Measurements from ENCODE around the gene LRG1.

Gene LRG1

DNA sequence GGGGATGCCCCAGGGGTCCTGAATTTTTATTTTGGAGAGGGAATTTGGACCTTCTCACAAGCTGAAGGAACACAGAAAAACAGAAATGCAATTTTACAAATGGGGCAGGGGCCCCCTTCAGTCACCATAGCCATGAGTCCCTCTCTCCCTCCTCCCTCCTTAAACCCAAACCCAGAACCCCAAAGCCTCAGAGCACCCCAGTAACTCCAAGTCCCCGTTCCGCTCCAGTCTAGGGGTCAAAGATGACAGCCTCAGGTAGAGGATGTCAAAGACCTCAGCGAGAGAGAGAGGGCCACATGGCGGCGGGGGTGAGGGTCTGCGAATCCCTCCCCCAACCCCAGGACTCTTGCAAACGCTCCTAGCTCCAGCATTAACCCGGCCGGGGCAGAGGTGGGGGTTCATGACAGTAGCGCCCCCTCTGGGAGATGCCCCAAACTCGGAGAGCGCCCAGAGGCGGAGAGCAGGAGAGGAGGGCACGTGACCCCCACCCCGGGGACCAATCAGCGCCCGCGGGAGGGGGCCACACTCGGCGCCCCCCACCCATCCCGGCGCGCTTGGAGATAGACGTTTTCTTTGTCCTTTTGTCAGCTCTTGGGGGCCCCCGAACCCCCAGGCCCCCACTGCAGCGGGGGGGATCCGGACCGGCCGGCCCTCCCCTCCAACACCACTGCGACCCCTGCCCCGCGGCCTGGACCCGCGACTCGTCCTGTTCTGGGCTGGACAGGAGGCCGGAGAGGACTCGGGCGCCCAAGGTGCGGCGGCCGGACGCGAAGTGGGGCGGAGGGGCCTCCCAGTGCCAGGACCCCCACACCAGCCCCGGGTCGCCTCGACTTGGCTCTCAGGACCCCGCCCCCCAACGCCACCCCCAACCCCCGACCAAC, 40.4 kb upstream of the LRG1 start:
- Mint-ChIP-seq H3K9me3 (peaks cover 0 to 2% of the 10 kb centered on the region in 2 donors), H3K4me3 (no peak overlapping the region), H3K36me3 (peaks cover 0 to 4% of the 10 kb centered on the region in 2 donors), H3K27ac (no peak overlapping the region), H3K4me1 (peaks cover 10 to 17% of the 10 kb centered on the region in 2 donors), H3K27me3 (peaks cover 55 to 81% of the 10 kb centered on the region in 2 donors)
- no peak for DNase-seq
- no peak for ATAC-seq (replicated peaks)

DNA sequence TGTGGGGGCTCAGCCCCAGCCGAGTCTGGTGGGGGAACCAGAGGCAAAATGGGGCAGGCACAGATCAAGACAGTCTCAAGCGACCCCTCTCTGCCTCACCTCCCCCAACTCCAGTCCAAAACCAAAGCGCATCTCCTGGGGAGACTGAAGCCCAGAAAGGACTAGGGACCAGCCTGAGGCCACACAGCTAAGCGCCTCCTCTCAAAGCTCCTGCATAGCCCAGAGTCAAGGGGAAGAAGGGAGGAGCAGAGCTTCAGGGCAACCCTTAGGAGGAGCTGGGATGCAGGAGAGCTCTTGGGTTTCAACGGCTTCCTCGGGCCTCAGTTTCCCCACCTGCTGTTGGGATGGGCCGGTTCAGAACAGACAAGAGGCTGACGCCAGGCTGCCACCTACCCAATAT, 39.6 kb upstream of the LRG1 start:
- H3K27me3 Mint-ChIP-seq: peaks cover 60 to 83% of the 10 kb centered on the region in 2 donors
- peak overlapping the region; percentile 42 for H3K27ac Mint-ChIP-seq
- peaks cover 12 to 17% of the 10 kb centered on the region in 2 donors for H3K4me1 Mint-ChIP-seq
- ATAC-seq (replicated peaks) (no peak), DNase-seq (no peak)
- H3K4me3 Mint-ChIP-seq: no peak overlapping the region
- peaks cover 0 to 4% of the 10 kb centered on the region in 2 donors for H3K36me3 Mint-ChIP-seq
- peaks cover 0 to 2% of the 10 kb centered on the region in 2 donors for H3K9me3 Mint-ChIP-seq

DNA sequence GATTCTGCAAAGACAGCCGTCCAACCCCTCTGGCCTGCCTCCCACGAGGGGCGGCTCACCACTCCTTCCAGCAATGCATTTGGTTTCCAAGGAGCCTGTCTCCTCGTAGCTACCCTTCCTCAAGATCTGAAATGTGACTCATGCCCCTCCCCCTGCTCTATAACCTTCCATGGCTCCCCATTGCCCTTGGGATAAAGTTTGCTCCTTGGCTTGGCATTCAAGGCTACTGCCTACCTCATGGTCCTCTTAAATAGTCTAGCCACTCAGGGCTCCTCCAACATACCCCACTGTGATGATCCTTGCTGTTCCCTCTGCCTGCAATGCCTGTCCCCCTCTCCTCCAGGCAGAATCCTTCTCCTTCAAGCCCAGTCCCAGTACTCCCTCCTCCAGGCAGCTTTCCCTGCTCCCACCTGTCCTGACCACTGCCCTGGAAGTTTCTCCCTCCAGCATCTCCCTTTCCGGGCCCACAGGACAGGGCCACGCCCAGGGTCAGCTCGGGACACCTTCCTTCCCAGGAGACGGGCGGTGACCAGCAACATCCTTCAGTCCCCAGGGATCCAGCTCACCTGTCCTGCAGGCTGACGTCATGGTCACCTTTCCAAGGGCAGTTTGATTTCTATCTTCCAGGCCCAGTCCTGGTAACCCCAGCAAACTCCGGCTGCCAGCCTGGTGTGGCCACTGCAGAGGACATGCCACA, 38.9 kb upstream of the LRG1 start:
- Mint-ChIP-seq H3K27ac (no peak overlapping the region), H3K9me3 (peaks cover 0 to 2% of the 10 kb centered on the region in 2 donors), H3K4me1 (peaks cover 12 to 17% of the 10 kb centered on the region in 2 donors), H3K4me3 (no peak overlapping the region), H3K27me3 (peaks cover 60 to 85% of the 10 kb centered on the region in 2 donors), H3K36me3 (peaks cover 0 to 4% of the 10 kb centered on the region in 2 donors)
- DNase-seq: no peak
- no peak for ATAC-seq (replicated peaks)

DNA sequence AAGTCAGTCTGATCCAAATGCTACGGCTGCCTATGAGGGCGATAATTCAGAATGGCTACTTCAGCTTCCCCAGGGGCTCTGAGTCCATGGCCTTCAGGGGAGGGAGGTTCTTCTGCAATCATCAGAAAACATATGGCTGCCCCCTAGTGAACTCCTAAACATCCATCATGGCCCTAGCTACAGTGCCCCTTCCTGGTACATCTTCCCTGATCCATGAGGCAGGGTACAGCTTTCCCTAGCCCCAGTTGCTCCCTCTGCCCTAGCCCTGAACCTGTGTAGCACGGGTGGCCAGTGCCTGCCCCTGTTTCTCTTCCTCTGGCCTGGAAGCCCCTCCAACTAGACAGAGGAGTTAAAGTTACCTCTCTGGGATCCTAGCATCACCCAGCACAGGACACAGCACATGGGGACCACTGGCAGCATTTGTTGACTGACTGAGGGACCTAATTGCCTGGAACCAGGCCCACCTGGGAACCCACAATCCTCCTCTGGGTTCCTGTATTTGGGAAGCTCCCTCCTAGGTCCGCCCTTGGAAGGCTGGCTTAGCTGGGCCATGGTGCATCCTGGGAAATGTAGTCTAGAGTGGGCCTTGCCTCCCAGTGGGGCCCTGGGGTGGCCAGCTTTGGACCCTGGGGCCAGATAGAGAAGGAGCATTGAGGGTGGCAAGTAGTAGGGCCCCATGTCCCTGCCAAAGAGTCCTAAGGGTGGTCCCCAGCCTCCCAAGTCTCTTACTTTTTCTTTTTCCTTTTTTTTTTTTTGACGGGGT, 37.4 kb upstream of the LRG1 start:
- peaks cover 48 to 71% of the 10 kb centered on the region in 2 donors for H3K27me3 Mint-ChIP-seq
- H3K9me3 Mint-ChIP-seq: peaks cover 0 to 2% of the 10 kb centered on the region in 2 donors
- ATAC-seq (replicated peaks) (no peak), DNase-seq (no peak)
- H3K4me1 Mint-ChIP-seq: peaks cover 7 to 16% of the 10 kb centered on the region in 2 donors
- no peak overlapping the region for H3K27ac Mint-ChIP-seq
- peaks cover 0 to under 1% of the 10 kb centered on the region in 2 donors for H3K36me3 Mint-ChIP-seq
- H3K4me3 Mint-ChIP-seq: no peak overlapping the region

DNA sequence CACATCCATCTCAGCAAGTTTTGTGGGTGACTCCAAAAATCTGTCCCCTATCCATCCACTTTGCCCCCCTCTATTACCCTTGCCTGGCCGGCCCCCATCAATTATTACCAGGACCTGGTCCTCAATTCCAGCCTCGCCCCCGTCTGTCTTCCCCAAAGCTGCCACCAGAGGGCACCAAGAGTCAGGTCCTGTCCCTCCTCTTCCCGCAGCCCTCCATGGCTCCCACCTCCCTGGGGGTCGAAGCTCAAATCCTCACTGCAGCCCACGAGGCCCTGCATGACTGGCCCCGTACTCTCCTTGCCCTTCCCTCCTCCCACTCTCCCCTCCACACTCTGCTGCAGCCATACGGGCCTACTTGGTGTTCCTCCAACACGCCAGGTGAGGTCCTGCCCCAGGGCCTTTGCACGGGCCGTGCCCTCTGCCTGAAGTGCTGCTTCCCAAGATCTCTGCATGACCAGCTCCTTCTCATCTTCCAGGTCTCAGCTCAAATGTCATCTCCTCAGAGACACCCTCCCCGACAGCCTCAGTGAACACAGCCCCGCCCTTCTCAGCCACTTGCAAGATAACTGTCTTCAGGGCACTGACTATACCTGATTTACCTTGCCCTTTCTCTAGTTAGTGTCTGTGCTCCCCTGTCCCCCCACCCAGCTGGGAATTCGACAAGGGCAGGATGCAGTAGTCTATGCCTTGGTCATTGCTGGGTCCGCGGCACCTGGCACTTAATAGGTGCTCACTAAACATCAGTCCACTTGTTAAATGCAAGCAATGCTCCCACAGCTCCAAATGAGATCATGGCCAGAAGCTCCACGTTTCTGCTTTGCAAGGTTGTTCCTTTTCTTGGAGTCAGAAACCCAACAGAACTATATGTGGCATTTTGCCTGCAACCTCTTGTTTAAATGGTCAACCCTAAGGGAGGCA, 36.4 kb upstream of the LRG1 start:
- Mint-ChIP-seq H3K27me3 (peaks cover 42 to 64% of the 10 kb centered on the region in 2 donors), H3K36me3 (no peaks in the 10 kb centered on the region), H3K4me1 (peaks cover 3 to 10% of the 10 kb centered on the region in 2 donors), H3K27ac (no peak overlapping the region), H3K9me3 (peaks cover 0 to 2% of the 10 kb centered on the region in 2 donors), H3K4me3 (no peak overlapping the region)
- no peak for DNase-seq
- ATAC-seq (replicated peaks): peak; percentile 51 to 66

DNA sequence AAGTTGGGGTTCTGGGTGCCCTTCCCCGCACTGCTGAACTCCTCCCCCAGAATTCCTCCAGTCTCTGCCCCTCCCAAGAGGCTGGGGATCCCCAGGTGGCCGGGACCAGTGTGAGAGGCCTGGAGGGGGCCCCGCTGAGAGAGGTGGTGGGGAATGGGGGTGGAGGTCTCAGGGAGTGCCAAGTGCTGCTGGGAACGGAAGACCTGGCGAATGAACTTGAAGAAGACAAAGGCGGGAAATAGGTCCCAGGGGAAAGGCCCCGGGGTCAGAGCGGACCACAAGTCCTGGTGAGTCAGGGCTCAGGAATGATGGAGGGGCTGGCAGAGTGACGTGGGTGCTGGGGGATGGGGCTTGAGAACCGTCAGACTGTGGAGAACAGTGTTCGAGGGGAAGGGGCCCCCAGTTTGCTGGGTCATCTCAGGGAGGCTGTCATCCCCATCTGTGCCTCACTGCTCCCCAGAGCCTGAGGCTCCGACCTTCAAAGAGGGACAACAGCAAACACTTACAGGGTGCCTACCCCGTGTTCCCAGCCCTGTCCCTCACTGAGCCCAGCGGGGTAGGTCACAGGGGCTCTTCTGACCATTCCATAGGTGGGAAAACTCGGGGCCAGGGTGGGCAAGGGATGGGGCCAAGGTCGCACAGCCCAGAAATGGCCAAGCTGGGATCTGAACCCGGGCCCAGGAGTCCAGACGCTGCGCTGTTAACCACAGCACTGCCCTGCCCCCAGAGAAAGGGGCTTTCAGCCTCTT, 35.6 kb upstream of the LRG1 start:
- no peaks in the 10 kb centered on the region for H3K36me3 Mint-ChIP-seq
- H3K9me3 Mint-ChIP-seq: peaks cover 0 to 2% of the 10 kb centered on the region in 2 donors
- no peak overlapping the region for H3K27ac Mint-ChIP-seq
- peaks cover 3 to 10% of the 10 kb centered on the region in 2 donors for H3K4me1 Mint-ChIP-seq
- peaks cover 42 to 64% of the 10 kb centered on the region in 2 donors for H3K27me3 Mint-ChIP-seq
- ATAC-seq (replicated peaks): peak; percentile 23 to 42
- DNase-seq: no peak
- H3K4me3 Mint-ChIP-seq: no peak overlapping the region

DNA sequence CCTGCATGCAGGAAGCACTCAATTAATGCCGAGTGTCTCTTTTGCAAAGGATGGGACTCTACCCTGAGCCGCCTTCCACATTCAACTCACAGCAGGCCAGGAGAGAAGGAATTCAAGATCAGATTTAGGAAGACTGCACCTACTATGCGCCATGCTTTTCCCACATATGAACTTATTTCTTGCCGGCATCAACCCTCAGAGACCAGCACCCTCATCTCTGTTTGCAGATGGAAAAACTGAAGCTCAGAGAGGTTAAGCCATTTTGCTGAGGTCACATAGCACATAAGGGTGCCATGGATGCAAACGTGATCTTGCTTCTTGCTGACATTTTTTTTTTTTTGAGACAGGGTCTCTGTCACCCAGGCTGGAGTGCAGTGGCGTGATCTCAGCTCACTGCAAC, 33.8 kb upstream of the LRG1 start:
- Mint-ChIP-seq H3K9me3 (peaks cover 0 to 2% of the 10 kb centered on the region in 2 donors), H3K4me3 (no peak overlapping the region), H3K4me1 (peaks cover 3 to 10% of the 10 kb centered on the region in 2 donors), H3K27me3 (peaks cover 26 to 52% of the 10 kb centered on the region in 2 donors), H3K27ac (no peak overlapping the region), H3K36me3 (no peaks in the 10 kb centered on the region)
- ATAC-seq (replicated peaks) (no peak), DNase-seq (no peak)

DNA sequence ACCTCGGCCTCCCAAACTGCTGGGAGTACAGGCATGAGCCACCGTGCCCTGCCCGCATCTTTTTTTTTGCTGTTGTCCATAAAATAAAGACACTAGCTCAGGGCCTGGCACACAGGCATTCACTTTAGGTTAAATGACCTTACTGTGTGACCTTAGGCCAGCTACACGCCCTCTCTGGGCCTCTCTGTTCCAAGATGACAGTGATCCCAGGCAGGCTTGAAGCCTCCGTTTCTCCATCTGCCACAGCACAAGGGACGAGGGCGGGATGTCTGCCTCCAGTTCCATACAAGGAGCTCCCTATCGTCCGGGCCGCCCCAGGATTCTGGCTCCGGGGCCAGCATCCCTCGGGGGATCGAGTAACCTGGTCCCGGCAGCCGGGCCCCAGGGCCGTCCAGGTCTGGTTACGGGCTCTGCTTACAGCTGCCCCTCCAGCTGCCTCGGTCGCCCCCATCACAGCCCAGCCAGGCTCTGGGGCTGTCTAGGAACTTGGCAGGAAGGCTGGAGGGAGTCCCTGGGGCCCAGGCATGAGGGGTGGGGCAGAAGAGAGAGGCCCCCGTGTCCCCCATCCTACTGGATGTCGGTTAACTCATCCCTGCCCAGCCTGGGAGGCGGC, 31.6 kb upstream of the LRG1 start:
- H3K4me3 Mint-ChIP-seq: no peak overlapping the region
- no peak overlapping the region for H3K27ac Mint-ChIP-seq
- H3K4me1 Mint-ChIP-seq: peaks cover 9 to 17% of the 10 kb centered on the region in 2 donors
- ATAC-seq (replicated peaks) (no peak), DNase-seq (no peak)
- peaks cover 28 to 45% of the 10 kb centered on the region in 2 donors for H3K27me3 Mint-ChIP-seq
- peaks cover 0 to 1% of the 10 kb centered on the region in 2 donors for H3K9me3 Mint-ChIP-seq
- H3K36me3 Mint-ChIP-seq: no peaks in the 10 kb centered on the region

DNA sequence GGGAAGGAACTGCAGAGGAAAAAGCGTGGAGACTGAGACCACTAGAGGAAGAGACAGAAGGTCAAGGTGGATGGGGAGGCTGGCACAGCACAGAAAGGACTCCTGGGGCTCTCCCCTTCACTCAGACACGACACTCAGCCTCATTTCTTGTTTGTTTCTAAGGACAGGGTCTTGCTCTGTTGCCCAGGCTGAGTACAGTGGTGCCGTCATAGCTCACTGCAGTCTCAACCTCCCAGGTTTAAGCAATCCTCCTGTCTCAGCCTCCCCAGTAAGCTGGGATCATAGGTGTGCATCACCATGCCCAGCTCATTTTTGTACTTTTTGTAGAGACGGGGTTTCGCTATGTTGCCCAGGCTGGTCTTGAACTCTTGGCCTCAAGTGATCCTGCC, 31.1 kb upstream of the LRG1 start:
- Mint-ChIP-seq H3K36me3 (no peaks in the 10 kb centered on the region), H3K9me3 (no peaks in the 10 kb centered on the region), H3K27ac (no peak overlapping the region), H3K4me1 (peaks cover 9 to 12% of the 10 kb centered on the region in 2 donors), H3K4me3 (no peak overlapping the region), H3K27me3 (peaks cover 23 to 40% of the 10 kb centered on the region in 2 donors)
- DNase-seq (no peak), ATAC-seq (replicated peaks) (no peak)

DNA sequence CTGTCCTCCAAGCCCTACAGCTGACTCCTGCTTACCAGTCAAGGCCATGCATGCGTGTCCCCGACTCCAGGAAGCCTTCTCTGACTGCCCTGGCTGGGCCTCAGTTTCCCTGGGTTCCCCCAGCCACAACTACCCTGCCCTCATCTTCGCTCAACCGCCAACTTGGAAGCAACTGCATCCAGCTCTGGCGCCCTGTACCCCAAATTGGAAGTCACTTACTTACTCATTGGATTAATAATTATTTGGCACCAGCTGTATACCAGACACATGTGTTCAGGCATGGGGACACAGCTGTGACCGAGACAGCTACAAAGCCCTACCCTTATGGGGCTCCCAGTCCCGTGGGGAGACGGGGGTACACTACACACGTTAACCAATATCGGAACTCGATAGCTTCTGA, 30.6 kb upstream of the LRG1 start:
- DNase-seq (no peak), ATAC-seq (replicated peaks) (no peak)
- Mint-ChIP-seq H3K36me3 (no peaks in the 10 kb centered on the region), H3K9me3 (no peaks in the 10 kb centered on the region), H3K4me3 (no peak overlapping the region), H3K4me1 (peaks cover 9% of the 10 kb centered on the region in 2 donors), H3K27me3 (peaks cover 20 to 35% of the 10 kb centered on the region in 2 donors), H3K27ac (no peak overlapping the region)

DNA sequence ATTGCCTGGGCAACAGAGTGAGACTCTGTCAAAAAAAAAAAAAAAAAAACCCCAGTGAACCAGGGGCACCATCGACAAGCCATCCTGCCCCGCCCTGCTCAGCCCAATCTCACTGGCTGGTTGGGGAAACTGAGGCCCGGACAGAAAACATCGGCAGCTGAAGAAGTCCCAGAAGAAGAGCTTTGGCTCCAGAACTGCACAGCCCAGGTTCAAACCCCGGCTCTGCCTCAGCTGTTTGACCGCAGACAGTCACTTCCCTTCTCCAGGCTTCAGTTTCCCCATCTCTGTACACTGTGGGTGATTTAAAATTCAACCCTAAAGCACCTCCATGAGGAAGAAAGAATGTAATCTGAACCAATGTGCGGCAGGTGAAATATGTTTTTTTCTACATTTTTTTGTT, 29.1 kb upstream of the LRG1 start:
- no peak overlapping the region for H3K27ac Mint-ChIP-seq
- H3K27me3 Mint-ChIP-seq: peaks cover 13 to 21% of the 10 kb centered on the region in 2 donors
- H3K4me3 Mint-ChIP-seq: no peak overlapping the region
- ATAC-seq (replicated peaks) (no peak), DNase-seq (no peak)
- H3K4me1 Mint-ChIP-seq: peaks cover 6 to 9% of the 10 kb centered on the region in 2 donors
- no peaks in the 10 kb centered on the region for H3K36me3 Mint-ChIP-seq
- no peaks in the 10 kb centered on the region for H3K9me3 Mint-ChIP-seq

DNA sequence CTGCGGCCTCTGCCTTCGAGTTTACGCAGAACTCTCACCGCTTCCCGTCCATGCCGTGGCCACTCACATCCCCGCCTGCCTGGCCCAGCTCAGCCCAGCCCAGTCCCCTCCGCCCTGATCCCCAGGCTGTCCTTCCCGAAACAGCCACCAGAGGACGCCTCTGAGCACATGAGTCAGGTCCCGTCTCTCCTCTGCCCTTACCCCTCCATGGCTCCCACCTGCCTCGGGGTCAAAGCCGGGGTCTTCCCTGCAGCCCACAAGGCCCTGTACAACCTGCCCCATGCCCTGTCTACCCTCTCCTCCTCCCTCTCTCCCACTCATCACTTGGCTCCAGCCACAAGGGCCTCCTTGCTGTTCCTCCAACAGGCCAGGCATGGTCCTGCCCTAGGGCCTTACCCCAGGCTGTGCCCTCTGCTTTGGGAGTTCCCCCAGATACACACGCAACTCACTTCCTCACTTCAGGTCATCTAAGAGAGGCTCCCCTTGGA, 27.8 kb upstream of the LRG1 start:
- H3K27me3 Mint-ChIP-seq: peaks cover 13 to 21% of the 10 kb centered on the region in 2 donors
- H3K36me3 Mint-ChIP-seq: no peaks in the 10 kb centered on the region
- DNase-seq: no peak
- H3K4me1 Mint-ChIP-seq: peaks cover 6 to 14% of the 10 kb centered on the region in 2 donors
- no peaks in the 10 kb centered on the region for H3K9me3 Mint-ChIP-seq
- ATAC-seq (replicated peaks): peak; percentile 63 to 67
- H3K27ac Mint-ChIP-seq: no peak overlapping the region
- no peak overlapping the region for H3K4me3 Mint-ChIP-seq
